NCI-H1417 treated with DMSO at 0.1 percent for 48 hours (cell line): Measurements from ENCODE around the gene PRKCG.
"Not testable (repeated sequence)": the region's sequence is repeated elsewhere in the genome, so short reads cannot be mapped to it uniquely, and the experiment has no call there.

Experiments used
- DNase-seq: peaks from one replicate; lab custom pipeline; 2025; lab: John Stamatoyannopoulos, UW

The PRKCG gene

DNA sequence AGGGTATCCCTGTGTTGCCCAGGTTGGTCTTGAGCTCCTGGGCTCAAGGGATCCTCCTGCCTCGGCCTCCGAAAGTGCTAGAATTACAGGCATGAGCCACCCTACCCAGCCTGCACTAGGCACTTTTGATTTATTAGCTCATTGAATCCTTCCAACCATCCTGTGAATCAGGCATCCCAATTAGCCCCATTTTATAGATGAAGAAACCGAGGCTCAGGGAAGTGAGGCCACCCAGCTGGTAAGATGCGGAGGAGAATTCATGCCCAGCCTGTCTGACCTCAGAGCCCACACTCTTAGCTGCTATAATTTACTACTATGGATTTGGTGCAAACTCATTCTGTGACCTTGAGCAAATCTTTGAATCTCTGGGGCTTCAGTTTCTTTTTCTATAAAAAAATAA, 62.9 kb downstream of the PRKCG start:
- DNase-seq = no peak

DNA sequence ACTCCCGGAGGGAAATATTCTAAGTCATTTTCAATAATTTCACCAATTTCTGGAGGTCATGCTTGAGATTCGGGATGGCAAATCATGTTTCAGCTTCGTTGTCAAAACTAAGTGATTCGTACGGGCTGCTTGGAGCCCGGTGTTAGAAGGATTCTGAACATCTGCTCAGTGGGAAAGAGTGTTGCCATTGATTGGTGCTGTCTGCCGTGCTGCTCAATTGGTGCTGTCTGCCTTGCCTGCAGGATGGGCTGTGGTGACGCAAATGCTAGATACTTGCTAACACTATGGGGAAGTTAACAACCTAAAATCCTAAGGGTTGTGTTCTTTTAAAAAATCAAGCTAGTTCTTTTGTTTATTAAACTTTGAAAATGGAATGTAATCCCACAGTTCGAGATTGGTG, 63.4 kb downstream of the PRKCG start:
- no peak for DNase-seq

DNA sequence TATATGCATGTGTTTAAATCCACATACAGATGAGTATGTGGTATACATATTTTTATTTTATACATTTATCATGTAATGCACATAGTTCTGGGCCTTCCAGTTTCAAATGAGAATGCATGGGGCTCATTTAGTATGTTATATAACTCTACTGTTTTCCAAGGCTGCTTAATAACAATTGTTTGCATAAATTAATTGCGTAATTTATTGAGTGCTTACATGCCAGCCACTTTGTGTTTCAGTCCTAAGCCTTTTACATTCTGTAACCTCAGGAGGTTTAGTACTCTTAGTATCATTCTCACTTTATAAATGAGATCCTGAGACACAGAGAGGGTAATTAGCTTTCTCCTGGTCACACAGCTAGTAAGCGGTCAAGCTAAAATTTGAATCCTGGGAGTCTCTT, 64.0 kb downstream of the PRKCG start:
- DNase-seq = no peak

DNA sequence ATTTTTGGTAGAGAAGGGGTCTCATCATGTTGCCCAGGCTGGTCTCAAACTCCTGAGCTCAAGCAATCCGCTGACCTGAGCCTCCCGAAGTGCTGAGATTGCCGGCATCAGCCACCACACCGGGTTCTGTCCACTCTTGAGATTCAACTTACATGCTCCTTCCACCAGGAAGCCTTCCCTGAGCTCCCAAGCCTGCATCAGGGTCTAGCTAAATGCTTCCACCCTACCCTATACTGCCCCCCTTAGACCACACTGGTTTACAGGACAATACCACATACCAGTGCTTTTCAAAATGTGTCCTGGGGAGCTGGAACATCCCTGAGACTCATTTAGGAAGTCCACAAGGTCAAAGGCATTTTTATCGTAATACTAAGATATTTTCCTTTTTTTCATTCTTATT, 65.6 kb downstream of the PRKCG start:
- DNase-seq = no peak

DNA sequence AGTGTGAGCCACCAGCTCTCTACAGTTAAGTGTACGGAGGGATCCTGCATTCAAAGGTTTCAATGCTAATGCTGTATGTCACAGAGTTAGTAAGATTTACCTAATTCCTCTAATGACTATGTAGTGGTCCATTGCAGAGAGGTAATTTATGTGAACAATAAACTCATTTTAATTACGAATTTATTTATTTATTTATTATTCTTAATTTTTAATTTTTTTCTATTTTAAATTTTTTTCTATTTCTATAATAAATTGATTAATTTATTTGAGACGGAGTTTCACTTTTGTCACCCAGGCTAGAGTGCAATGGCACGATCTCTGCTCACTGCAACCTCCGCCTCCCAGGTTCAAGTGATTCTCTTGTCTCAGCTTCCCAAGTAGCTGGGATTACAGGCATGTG, 66.6 kb downstream of the PRKCG start:
- not testable (repeated sequence) for DNase-seq

DNA sequence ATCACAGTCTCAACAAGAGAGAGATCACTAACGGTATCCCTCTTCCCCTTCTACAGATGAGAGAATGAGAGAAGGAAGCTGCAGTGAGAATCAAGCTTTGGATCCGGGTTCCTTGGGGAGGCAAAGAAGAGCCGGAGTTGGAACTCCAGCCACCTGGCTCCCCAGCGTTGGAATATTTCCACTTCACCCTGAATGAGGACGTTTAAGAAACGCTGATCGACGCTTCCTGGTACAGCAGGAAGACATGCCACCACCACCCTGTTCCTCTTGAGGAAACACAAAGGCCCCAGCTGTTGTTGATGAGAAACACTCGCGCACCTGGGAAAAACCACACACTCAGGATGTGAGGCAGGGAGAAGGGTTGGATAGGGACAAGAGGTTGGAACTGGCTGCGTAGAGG, 69.4 kb downstream of the PRKCG start:
- DNase-seq = no peak

DNA sequence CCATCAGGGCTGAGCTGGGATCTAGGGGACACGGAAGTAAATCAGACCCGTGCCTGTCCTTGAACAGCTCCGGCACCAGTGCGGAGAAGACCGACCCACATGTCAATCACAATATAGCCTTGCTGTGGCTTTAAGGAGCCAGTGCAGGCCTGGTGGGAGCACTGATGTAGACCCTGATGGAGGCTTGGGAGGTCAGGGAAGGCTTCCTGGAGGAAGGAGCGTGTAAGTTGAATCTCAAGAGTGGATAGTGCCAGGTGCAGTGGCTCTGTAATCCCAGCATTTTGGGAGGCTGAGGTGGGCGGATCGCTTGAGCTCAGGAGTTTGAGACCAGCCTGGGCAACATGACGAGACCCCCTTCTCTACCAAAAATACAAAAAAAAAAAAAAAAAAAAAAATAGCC, 70.0 kb downstream of the PRKCG start:
- no peak for DNase-seq

DNA sequence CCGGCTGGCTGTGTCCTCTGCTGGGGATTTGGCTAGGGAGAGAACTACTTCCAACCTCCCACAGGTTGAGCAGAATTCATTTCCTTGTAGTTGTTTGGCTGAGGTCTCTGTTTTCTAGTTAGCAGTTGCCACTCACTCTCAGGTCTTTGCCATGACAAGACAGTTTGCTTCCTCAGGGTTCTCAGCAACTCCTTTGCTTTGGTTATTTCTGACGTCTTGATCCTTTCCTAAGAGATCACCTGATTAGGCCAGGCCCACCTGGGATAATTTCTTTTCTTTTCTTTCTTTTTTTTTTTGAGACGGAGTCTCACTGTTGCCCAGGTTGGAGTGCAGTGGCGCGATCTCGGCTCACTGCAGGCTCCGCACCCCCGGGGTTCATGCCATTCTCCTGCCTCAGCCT, 71.4 kb downstream of the PRKCG start:
- no peak for DNase-seq
